ENCODE results near the gene CABYR.

Gene CABYR

DNA sequence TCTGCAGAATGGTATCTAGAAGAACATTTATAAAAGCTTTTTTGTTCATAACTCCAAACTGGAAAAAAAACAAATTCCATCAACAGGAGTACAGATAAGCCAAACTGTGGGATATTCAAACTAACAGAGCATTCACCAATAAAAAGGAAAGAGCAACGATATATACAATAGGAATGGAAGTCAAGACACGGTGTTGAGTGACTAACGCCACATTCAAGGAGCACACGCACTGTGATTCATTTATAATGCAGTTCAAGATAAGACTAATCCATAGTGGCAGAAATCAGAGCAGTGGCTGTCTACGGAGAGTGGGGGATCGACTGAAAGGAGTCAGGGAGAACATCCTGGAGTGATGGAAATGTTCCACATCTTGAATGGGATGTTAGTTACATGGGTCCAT lies 70.7 kb downstream of the CABYR start:
- Histone ChIP-seq H3K4me1 (ENCODE audit: control insufficient read depth, insufficient read depth, low read length) (peaks cover 11% of the 10 kb centered on the region), H3K27me3 (ENCODE audit: control insufficient read depth, insufficient read depth, low read length) (no peaks in the 10 kb centered on the region), H3K27ac (ENCODE audit: low read depth, low read length) (no peak overlapping the region), H3K4me3 (ENCODE audit: low read depth, low read length) (no peak overlapping the region), H3K36me3 (ENCODE audit: control insufficient read depth, insufficient read depth, low read length) (no peaks in the 10 kb centered on the region), H3K9me3 (ENCODE audit: control insufficient read depth, insufficient read depth, low read depth, low read length) (no peaks in the 10 kb centered on the region), H3K9ac (ENCODE audit: low read length) (no peak overlapping the region)
